ENCODE measurements around the gene SAMD14. TPM values are rescaled to one million over a fixed set of nuclear protein-coding genes. Genes with fewer than 3 reads are reported as not detected.

SAMD14 gene
- total and polyA plus RNA-seq, 2 experiments from 2014 or later: 0.70 to 4.7 TPM

DNA sequence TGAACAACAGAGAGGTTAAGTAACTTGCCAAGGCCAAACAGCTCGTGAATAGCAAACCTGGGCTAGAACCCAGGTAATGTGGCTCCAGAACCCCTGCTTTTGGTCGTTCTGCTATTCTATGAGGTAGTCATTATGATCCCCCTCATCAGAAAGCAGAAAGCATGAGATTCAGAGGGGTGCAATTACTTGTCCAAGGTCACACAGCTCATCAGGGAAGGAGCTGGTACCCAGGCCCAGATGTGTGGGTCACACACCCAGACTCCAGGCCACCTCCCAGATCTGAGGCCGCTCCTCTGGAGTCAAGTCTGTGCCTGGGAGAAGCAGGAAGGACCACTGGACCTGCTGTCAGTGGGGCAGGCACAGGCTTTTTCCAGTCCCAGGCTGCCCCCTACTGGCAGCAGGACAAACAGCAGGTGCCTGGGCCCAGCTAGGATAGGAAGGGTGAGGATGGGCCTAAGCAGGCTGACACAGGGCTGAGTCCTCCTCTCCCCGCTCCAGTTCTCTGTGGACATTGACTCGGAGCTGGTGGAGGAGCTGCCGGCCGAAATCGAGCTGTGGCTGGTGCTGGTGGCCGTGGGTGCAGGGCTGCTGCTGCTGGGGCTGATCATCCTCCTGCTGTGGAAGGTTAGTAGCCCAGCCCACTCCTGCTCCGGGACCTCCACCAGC lies 42.6 kb downstream of the SAMD14 start:
- Mint-ChIP-seq H3K27me3 (ENCODE audit: insufficient read depth, low read depth, poor library complexity) (peaks cover 3% of the 10 kb centered on the region), H3K9me3 (no peaks in the 10 kb centered on the region; the same call in 2 of the 3 replicates), H3K4me1 (no peaks in the 10 kb centered on the region; the same call in 2 of the 3 replicates), H3K4me3 (no peak overlapping the region), H3K27ac (no peak overlapping the region), H3K36me3 (ENCODE audit: low read depth) (no peaks in the 10 kb centered on the region)
- no peaks in the 10 kb centered on the region for H3K9me2 ChIP-seq (ENCODE audit: insufficient read depth)
- H3K79me2 ChIP-seq (replicated peaks; ENCODE audit: insufficient read depth): no peaks in the 10 kb centered on the region
- H3K36me3 ChIP-seq (ENCODE audit: insufficient read depth): no peaks in the 10 kb centered on the region
- no peak overlapping the region for H2AFZ ChIP-seq
- H3K27ac ChIP-seq (ENCODE audit: low read depth): no peak overlapping the region
- TF ChIP-seq STAT1 (IDR thresholded peaks at IDR 0.05; ENCODE audit: unreplicated experiment) (no peak), CTCF (conservative IDR thresholded peaks at IDR 0.05; ENCODE audit: low read depth in 2 of 2) (peak; percentile 94 to 99)
- H3K27me3 ChIP-seq (ENCODE audit: insufficient read depth): no peaks in the 10 kb centered on the region
- ATAC-seq: peak; percentile 98
- peak; percentile 87 for DNase-seq (ENCODE audit: low spot score)
- peaks cover 2% of the 10 kb centered on the region; the same call in 1 of the 2 replicates for H3F3A ChIP-seq (replicated peaks; ENCODE audit: low read depth)
- no peaks in the 10 kb centered on the region for H3K4me1 ChIP-seq (ENCODE audit: insufficient read depth)
- no peaks in the 10 kb centered on the region for H4K20me1 ChIP-seq (replicated peaks; ENCODE audit: insufficient read depth)
- H3K4me2 ChIP-seq: no peak overlapping the region
- H3K4me3 ChIP-seq: no peak overlapping the region

DNA sequence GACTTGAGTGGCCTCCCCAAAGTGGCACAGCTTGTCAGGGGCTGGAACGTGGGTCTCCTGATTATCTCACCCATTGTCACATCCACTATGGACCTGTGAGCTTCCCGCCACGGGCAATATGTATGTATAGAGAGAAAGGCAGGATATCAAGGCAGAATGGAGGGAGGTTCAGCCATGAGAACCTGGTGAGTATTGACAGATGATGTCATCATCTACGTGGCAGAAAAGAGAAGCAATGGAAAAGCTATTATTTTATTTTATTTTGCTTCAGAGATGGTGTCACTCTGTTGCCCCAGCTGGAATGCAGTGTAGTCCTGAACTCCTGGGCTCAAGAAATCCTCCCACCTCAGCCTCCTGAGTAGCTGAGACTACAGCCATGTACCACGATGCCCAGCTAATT lies 48.2 kb downstream of the SAMD14 start:
- H3K4me3 ChIP-seq: no peak overlapping the region
- no peaks in the 10 kb centered on the region; the same call in 1 of the 2 replicates for H3F3A ChIP-seq (replicated peaks; ENCODE audit: low read depth)
- TF ChIP-seq POLR2AphosphoS5 (IDR thresholded peaks at IDR 0.05; ENCODE audit: low read depth) (no peak), NANOG (IDR thresholded peaks at IDR 0.05; ENCODE audit: borderline replicate concordance) (no peak), ZNF331 (CRISPR knock-in tag; IDR thresholded peaks at IDR 0.05; ENCODE audit: low read depth) (no peak), STAT1 (IDR thresholded peaks at IDR 0.05; ENCODE audit: unreplicated experiment) (no peak)
- no peak overlapping the region for H3K4me3 Mint-ChIP-seq
- no peaks in the 10 kb centered on the region for H3K36me3 ChIP-seq (ENCODE audit: insufficient read depth)
- no peak overlapping the region for H3K27ac Mint-ChIP-seq
- no peak for DNase-seq (ENCODE audit: low spot score)
- no peak overlapping the region for H3K4me2 ChIP-seq
- H3K27me3 ChIP-seq (ENCODE audit: insufficient read depth): no peaks in the 10 kb centered on the region
- H3K4me1 Mint-ChIP-seq: peaks cover 5% of the 10 kb centered on the region; the same call in 2 of the 3 replicates
- no peaks in the 10 kb centered on the region for H3K79me2 ChIP-seq (replicated peaks; ENCODE audit: insufficient read depth)
- no peaks in the 10 kb centered on the region for H3K27me3 Mint-ChIP-seq (ENCODE audit: insufficient read depth, low read depth, poor library complexity)
- H4K20me1 ChIP-seq (replicated peaks; ENCODE audit: insufficient read depth): no peaks in the 10 kb centered on the region; the same call in 1 of the 2 replicates
- H3K27ac ChIP-seq (ENCODE audit: low read depth): no peak overlapping the region
- no peaks in the 10 kb centered on the region; the same call in 1 of the 2 replicates for H3K4me1 ChIP-seq (ENCODE audit: insufficient read depth)
- peaks cover 22% of the 10 kb centered on the region for H3K36me3 Mint-ChIP-seq (ENCODE audit: low read depth)
- H2AFZ ChIP-seq: no peak overlapping the region
- no peaks in the 10 kb centered on the region for H3K9me3 Mint-ChIP-seq
- ATAC-seq: no peak
- no peaks in the 10 kb centered on the region for H3K9me2 ChIP-seq (ENCODE audit: insufficient read depth)

DNA sequence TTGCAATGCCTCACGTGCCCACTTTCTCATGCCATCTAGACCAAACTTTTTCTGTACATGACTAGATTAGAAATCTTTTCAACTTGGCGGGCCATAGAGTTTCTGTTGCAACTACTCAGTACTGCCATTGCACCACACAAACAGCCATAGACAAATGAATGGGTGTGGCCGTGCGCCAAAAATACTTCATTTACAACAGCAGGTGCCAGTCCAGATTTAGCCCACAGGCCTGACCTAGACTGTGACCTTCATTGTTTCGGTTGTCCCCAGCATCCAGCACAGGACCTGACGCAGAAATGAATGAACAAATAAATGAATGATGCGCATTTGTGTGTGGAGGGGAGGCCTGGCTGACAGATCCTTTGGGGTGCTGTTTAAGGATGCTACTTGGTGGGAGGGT lies 49.1 kb downstream of the SAMD14 start:
- no peaks in the 10 kb centered on the region for H3K27me3 ChIP-seq (ENCODE audit: insufficient read depth)
- H3K36me3 ChIP-seq (ENCODE audit: insufficient read depth): no peaks in the 10 kb centered on the region
- Mint-ChIP-seq H3K4me3 (no peak overlapping the region; the same call in 2 of the 3 replicates), H3K4me1 (peaks cover 7% of the 10 kb centered on the region; the same call in 2 of the 3 replicates), H3K9me3 (no peaks in the 10 kb centered on the region; the same call in 2 of the 3 replicates), H3K27ac (no peak overlapping the region), H3K36me3 (ENCODE audit: low read depth) (peaks cover 22% of the 10 kb centered on the region), H3K27me3 (ENCODE audit: insufficient read depth, low read depth, poor library complexity) (no peaks in the 10 kb centered on the region)
- H3K9me2 ChIP-seq (ENCODE audit: insufficient read depth): no peaks in the 10 kb centered on the region
- H3K4me3 ChIP-seq: no peak overlapping the region
- ATAC-seq (no peak), DNase-seq (ENCODE audit: low spot score) (no peak)
- no peaks in the 10 kb centered on the region; the same call in 1 of the 2 replicates for H3F3A ChIP-seq (replicated peaks; ENCODE audit: low read depth)
- no peak overlapping the region for H3K4me2 ChIP-seq
- no peaks in the 10 kb centered on the region; the same call in 1 of the 2 replicates for H4K20me1 ChIP-seq (replicated peaks; ENCODE audit: insufficient read depth)
- H2AFZ ChIP-seq: no peak overlapping the region
- no peak overlapping the region for H3K27ac ChIP-seq (ENCODE audit: low read depth)
- no peaks in the 10 kb centered on the region for H3K79me2 ChIP-seq (replicated peaks; ENCODE audit: insufficient read depth)
- no peaks in the 10 kb centered on the region; the same call in 1 of the 2 replicates for H3K4me1 ChIP-seq (ENCODE audit: insufficient read depth)
- TF ChIP-seq POLR2AphosphoS5 (IDR thresholded peaks at IDR 0.05; ENCODE audit: low read depth) (no peak), CTCF (conservative IDR thresholded peaks at IDR 0.05; ENCODE audit: low read depth in 2 of 2) (no peak)
- TF ChIP-seq, protein P1, sequence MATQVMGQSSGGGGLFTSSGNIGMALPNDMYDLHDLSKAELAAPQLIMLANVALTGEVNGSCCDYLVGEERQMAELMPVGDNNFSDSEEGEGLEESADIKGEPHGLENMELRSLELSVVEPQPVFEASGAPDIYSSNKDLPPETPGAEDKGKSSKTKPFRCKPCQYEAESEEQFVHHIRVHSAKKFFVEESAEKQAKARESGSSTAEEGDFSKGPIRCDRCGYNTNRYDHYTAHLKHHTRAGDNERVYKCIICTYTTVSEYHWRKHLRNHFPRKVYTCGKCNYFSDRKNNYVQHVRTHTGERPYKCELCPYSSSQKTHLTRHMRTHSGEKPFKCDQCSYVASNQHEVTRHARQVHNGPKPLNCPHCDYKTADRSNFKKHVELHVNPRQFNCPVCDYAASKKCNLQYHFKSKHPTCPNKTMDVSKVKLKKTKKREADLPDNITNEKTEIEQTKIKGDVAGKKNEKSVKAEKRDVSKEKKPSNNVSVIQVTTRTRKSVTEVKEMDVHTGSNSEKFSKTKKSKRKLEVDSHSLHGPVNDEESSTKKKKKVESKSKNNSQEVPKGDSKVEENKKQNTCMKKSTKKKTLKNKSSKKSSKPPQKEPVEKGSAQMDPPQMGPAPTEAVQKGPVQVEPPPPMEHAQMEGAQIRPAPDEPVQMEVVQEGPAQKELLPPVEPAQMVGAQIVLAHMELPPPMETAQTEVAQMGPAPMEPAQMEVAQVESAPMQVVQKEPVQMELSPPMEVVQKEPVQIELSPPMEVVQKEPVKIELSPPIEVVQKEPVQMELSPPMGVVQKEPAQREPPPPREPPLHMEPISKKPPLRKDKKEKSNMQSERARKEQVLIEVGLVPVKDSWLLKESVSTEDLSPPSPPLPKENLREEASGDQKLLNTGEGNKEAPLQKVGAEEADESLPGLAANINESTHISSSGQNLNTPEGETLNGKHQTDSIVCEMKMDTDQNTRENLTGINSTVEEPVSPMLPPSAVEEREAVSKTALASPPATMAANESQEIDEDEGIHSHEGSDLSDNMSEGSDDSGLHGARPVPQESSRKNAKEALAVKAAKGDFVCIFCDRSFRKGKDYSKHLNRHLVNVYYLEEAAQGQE (IDR thresholded peaks at IDR 0.05; ENCODE audit: unreplicated experiment): no peak

Data from GM23338 (cell line).